HepG2 (cell line): ENCODE data around the gene VAMP2. TPM values are rescaled to one million over a fixed set of nuclear protein-coding genes. Genes with fewer than 3 reads are reported as not detected.

Source experiments
- FOXJ3 ChIP-seq: sonication (generic); formaldehyde crosslinking; IDR thresholded peaks from 2 replicates; pipeline ENCODE4 v1.4.0; 2020; ENCODE audit warnings: missing genetic modification reagents, mild to moderate bottlenecking, borderline replicate concordance
- FOXK1 ChIP-seq: sonication (generic); formaldehyde crosslinking; IDR thresholded peaks from 2 replicates; pipeline ENCODE4 v1.4.0; 2020; ENCODE audit warnings: low read depth, missing genetic modification reagents, borderline replicate concordance
- FOXK2 ChIP-seq: fragments of 450-650 bp; IDR thresholded peaks from 2 replicates; pipeline ENCODE4 v1.6.1; 2016
- KDM6A ChIP-seq: IDR thresholded peaks from 2 replicates; pipeline ENCODE4 v1.6.1; 2016; ENCODE audit warnings: low read depth
- KLF15 ChIP-seq: sonication (generic); formaldehyde crosslinking; IDR thresholded peaks from 2 replicates; pipeline ENCODE4 v1.8.1; 2023; ENCODE audit warnings: borderline replicate concordance, mild to moderate bottlenecking, inconsistent platforms, missing genetic modification reagents, mixed read lengths
- NAIF1 ChIP-seq: sonication (generic); formaldehyde crosslinking; IDR thresholded peaks from 2 replicates; pipeline ENCODE4 v1.5.0; 2020; ENCODE audit warnings: mild to moderate bottlenecking, missing genetic modification reagents, borderline replicate concordance
- RNF2 ChIP-seq: fragments of 450-650 bp; conservative IDR thresholded peaks from 2 replicates; pipeline ENCODE4 v1.6.1; 2016; ENCODE audit warnings: low read depth
- TAF15 ChIP-seq: fragments of 200-400 bp; formaldehyde crosslinking; IDR thresholded peaks from one replicate; pipeline ENCODE4 v1.6.1; 2018; ENCODE audit warnings: mild to moderate bottlenecking, low read depth, low read length; ENCODE audit not compliant: poor library complexity, severe bottlenecking
- ZFP41 ChIP-seq: sonication (generic); formaldehyde crosslinking; IDR thresholded peaks from 2 replicates; pipeline ENCODE4 v1.4.0; 2020; ENCODE audit warnings: mild to moderate bottlenecking, missing genetic modification reagents, borderline replicate concordance
- ZNF12 ChIP-seq: sonication (generic); formaldehyde crosslinking; IDR thresholded peaks from 2 replicates; pipeline ENCODE4 v1.5.0; 2020; ENCODE audit warnings: missing genetic modification reagents
- ZNF17 ChIP-seq: sonication (generic); formaldehyde crosslinking; IDR thresholded peaks from 2 replicates; pipeline ENCODE4 v1.5.0; 2020; ENCODE audit warnings: mild to moderate bottlenecking, missing genetic modification reagents
- ZNF430 ChIP-seq: sonication (generic); formaldehyde crosslinking; IDR thresholded peaks from 2 replicates; pipeline ENCODE4 v1.9.0; 2021; ENCODE audit warnings: mild to moderate bottlenecking, missing genetic modification reagents
- ZNF567 ChIP-seq: sonication (generic); formaldehyde crosslinking; IDR thresholded peaks from 2 replicates; pipeline ENCODE4 v1.8.1; 2023; ENCODE audit warnings: mild to moderate bottlenecking, missing genetic modification reagents, borderline replicate concordance
- ZNF572 ChIP-seq: sonication (generic); formaldehyde crosslinking; IDR thresholded peaks from 2 replicates; pipeline ENCODE4 v1.5.1; 2020; ENCODE audit warnings: mild to moderate bottlenecking, missing genetic modification reagents
- ZNF709 ChIP-seq: sonication (generic); formaldehyde crosslinking; IDR thresholded peaks from 2 replicates; pipeline ENCODE4 v1.5.0; 2020; ENCODE audit warnings: mild to moderate bottlenecking, missing genetic modification reagents
- ZNF737 ChIP-seq: sonication (generic); formaldehyde crosslinking; IDR thresholded peaks from 2 replicates; pipeline ENCODE4 v1.5.0; 2020; ENCODE audit warnings: missing genetic modification reagents, mild to moderate bottlenecking, borderline replicate concordance
- ZNF788 ChIP-seq: sonication (generic); formaldehyde crosslinking; IDR thresholded peaks from 2 replicates; pipeline ENCODE4 v1.5.0; 2020; ENCODE audit warnings: mild to moderate bottlenecking, missing genetic modification reagents, borderline replicate concordance
- ZSCAN29 ChIP-seq: sonication (generic); formaldehyde crosslinking; conservative IDR thresholded peaks from 2 replicates; pipeline ENCODE4 v1.4.0; 2020; ENCODE audit warnings: mild to moderate bottlenecking, missing genetic modification reagents
- polyA plus RNA-seq, 8 experiments: library from polyadenylated mRNA; depleted of rRNA in 3 of 8; stranded (reverse) in 7 of 8; unstranded in 1 of 8; fragments of >200 nt; fragmentation: Illumina TruSeq in 4 of 8; extraction: Trizol in 4 of 8; gene quantifications; 2 replicates each; pipeline versions ENCODE4 v1.2.1 to v1.2.3, GENCODE V29; 2011 to 2016; ENCODE audit warnings: low read depth in 4 of 8, missing spikeins in 1 of 8, mixed read lengths in 1 of 8; ENCODE audit not compliant: insufficient read depth in 1 of 8
- total RNA-seq, 5 experiments: library from RNA; depleted of rRNA; stranded (reverse); fragments of >200 nt; fragmentation: Illumina TruSeq; extraction: Trizol; gene quantifications; 2 replicates each; pipeline ENCODE4 v1.2.3, GENCODE V29; 2016; ENCODE audit warnings: low read depth in 1 of 5
- TF ChIP-seq, protein P1 (sequence below): sonication (generic); formaldehyde crosslinking; IDR thresholded peaks from 2 replicates; pipeline ENCODE4 v1.5.1; 2020; ENCODE audit warnings: missing genetic modification reagents, mild to moderate bottlenecking, borderline replicate concordance
- TF ChIP-seq, protein P2 (sequence below): sonication (generic); formaldehyde crosslinking; IDR thresholded peaks from 2 replicates; pipeline ENCODE4 v1.9.0; 2022; ENCODE audit warnings: missing genetic modification reagents, mild to moderate bottlenecking, borderline replicate concordance
- TF ChIP-seq, protein P3 (sequence below): IDR thresholded peaks from 2 replicates; pipeline ENCODE4 v1.6.1; 2016; ENCODE audit warnings: control low read depth
- TF ChIP-seq, protein P4 (sequence below): sonication (generic); formaldehyde crosslinking; IDR thresholded peaks from 2 replicates; pipeline ENCODE4 v1.8.0; 2022; ENCODE audit warnings: missing genetic modification reagents, mild to moderate bottlenecking, inconsistent platforms, borderline replicate concordance
- TF ChIP-seq, protein P5 (sequence below): sonication (generic); formaldehyde crosslinking; IDR thresholded peaks from 2 replicates; pipeline ENCODE4 v1.8.0; 2023; ENCODE audit warnings: mild to moderate bottlenecking, missing genetic modification reagents

Gene VAMP2
- total and polyA plus RNA-seq, 2 of the 13 experiments (the other 11 are each of a cell fraction or from before 2014, with no cell fraction given), result 3.9 to 17.2 TPM

DNA sequence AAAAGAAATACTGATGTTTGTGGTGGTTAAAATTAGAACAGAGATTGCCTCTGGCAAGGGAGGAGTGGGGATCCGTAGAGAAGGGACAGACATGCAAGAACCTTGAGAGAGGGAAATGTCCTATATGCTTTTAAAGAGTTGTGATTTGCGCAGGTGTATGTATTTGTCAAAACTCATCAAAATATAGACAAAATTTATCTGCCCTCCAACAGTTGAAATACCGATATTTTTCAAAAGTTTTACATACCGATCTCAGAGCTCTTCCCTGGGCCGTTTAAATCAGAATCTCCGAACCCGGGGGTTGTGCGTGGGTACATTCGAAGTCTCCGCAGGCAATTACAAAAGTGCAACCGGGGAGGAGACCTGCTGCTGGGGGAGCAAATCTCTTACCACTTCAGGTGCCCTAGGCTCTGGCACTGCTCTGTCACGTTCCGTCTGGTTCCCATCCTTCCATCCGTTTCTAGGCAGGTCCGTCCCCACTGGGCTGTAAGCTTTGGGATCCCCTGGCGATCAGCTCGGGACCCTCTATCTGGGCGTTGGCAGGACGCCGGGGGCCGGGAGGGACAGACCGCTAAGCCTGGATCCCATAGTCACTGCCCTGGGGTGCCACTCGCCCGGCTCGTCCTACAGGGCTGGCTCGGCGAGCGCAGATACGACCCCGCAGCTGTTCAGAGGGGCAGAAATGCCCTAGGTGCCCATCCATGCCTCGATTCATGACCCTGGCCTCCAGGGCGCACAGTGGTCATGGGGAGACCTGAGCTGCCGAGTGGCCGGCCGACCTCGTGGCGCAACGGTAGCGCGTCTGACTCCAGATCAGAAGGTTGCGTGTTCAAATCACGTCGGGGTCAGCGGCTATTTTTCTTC is 23.1 kb upstream of the VAMP2 start (continued):
- TF ChIP-seq, protein P1, sequence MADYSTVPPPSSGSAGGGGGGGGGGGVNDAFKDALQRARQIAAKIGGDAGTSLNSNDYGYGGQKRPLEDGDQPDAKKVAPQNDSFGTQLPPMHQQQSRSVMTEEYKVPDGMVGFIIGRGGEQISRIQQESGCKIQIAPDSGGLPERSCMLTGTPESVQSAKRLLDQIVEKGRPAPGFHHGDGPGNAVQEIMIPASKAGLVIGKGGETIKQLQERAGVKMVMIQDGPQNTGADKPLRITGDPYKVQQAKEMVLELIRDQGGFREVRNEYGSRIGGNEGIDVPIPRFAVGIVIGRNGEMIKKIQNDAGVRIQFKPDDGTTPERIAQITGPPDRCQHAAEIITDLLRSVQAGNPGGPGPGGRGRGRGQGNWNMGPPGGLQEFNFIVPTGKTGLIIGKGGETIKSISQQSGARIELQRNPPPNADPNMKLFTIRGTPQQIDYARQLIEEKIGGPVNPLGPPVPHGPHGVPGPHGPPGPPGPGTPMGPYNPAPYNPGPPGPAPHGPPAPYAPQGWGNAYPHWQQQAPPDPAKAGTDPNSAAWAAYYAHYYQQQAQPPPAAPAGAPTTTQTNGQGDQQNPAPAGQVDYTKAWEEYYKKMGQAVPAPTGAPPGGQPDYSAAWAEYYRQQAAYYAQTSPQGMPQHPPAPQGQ (CRISPR knock-in tag), result no peak
- TF ChIP-seq KLF15 (CRISPR knock-in tag), result no peak
- TF ChIP-seq ZNF17, result no peak
- TF ChIP-seq ZNF572, result peak; percentile 65; the same call in 1 of the 2 replicates
- no peak for TF ChIP-seq NAIF1
- TF ChIP-seq KDM6A (CRISPR knock-in tag), result no peak
- TF ChIP-seq RNF2, result no peak
- TF ChIP-seq FOXJ3, result no peak
- TF ChIP-seq ZFP41 (CRISPR knock-in tag), result no peak
- no peak for TF ChIP-seq TAF15
- TF ChIP-seq, protein P2, sequence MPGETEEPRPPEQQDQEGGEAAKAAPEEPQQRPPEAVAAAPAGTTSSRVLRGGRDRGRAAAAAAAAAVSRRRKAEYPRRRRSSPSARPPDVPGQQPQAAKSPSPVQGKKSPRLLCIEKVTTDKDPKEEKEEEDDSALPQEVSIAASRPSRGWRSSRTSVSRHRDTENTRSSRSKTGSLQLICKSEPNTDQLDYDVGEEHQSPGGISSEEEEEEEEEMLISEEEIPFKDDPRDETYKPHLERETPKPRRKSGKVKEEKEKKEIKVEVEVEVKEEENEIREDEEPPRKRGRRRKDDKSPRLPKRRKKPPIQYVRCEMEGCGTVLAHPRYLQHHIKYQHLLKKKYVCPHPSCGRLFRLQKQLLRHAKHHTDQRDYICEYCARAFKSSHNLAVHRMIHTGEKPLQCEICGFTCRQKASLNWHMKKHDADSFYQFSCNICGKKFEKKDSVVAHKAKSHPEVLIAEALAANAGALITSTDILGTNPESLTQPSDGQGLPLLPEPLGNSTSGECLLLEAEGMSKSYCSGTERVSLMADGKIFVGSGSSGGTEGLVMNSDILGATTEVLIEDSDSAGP (CRISPR knock-in tag), result peak; percentile 93
- TF ChIP-seq, protein P3, sequence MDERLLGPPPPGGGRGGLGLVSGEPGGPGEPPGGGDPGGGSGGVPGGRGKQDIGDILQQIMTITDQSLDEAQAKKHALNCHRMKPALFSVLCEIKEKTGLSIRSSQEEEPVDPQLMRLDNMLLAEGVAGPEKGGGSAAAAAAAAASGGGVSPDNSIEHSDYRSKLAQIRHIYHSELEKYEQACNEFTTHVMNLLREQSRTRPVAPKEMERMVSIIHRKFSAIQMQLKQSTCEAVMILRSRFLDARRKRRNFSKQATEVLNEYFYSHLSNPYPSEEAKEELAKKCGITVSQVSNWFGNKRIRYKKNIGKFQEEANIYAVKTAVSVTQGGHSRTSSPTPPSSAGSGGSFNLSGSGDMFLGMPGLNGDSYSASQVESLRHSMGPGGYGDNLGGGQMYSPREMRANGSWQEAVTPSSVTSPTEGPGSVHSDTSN (CRISPR knock-in tag), result no peak
- peak; percentile 75 for TF ChIP-seq ZNF788 (CRISPR knock-in tag)
- TF ChIP-seq ZNF430 (CRISPR knock-in tag), result no peak; the same call in 1 of the 2 replicates
- TF ChIP-seq FOXK2, result no peak
- TF ChIP-seq, protein P4, sequence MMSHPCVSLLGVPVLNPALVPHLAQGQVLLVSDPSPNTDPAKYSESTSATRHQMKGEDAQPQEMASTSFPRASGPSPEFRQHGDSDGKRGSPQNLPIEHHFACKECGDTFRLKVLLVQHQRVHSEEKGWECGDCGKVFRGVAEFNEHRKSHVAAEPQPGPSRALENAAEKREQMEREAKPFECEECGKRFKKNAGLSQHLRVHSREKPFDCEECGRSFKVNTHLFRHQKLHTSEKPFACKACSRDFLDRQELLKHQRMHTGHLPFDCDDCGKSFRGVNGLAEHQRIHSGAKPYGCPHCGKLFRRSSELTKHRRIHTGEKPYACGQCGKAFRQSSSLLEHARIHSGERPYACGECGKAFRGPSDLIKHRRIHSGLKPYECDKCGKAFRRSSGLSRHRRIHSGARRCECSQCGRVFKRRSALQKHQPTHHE (CRISPR knock-in tag), result no peak
- TF ChIP-seq ZNF709 (CRISPR knock-in tag), result no peak
- peak; percentile 73; the same call in 1 of the 2 replicates for TF ChIP-seq FOXK1 (CRISPR knock-in tag)
- no peak for TF ChIP-seq ZNF12 (CRISPR knock-in tag)
- no peak for TF ChIP-seq ZNF567
- TF ChIP-seq ZSCAN29, result no peak
- no peak for TF ChIP-seq ZNF737
- TF ChIP-seq, protein P5, sequence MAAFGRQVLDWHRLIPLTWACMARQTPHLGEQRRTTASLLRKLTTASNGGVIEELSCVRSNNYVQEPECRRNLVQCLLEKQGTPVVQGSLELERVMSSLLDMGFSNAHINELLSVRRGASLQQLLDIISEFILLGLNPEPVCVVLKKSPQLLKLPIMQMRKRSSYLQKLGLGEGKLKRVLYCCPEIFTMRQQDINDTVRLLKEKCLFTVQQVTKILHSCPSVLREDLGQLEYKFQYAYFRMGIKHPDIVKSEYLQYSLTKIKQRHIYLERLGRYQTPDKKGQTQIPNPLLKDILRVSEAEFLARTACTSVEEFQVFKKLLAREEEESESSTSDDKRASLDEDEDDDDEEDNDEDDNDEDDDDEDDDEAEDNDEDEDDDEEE (CRISPR knock-in tag), result no peak
